Stimulated activated CD8-positive, alpha-beta memory T cell treated with anti-CD3 and anti-CD28 coated beads, Interleukin-15, amount 100 ng/mL, for 1 hour (primary cell): ENCODE results near the gene KBTBD2.
A peak's percentile ranks its signal among the peaks of the same experiment; 100 is the strongest.
"Not testable (repeated sequence)": the region's sequence is repeated elsewhere in the genome, so short reads cannot be mapped to it uniquely, and the experiment has no call there.

Source experiments
- DNase-seq: peaks from one replicate; pipeline ENCODE4 v3.0.0-alpha.2; 2020; ENCODE audit warnings: low read depth

KBTBD2 gene

GRCh38 chr7:32891043-32891799 is at the start of gene KBTBD2:
Gene KBTBD2 (minus strand): TSS chr7:32891760. CDS start chr7:32879604, 12,156 bp downstream.
- DNase-seq = peak; percentile 44

DNA sequence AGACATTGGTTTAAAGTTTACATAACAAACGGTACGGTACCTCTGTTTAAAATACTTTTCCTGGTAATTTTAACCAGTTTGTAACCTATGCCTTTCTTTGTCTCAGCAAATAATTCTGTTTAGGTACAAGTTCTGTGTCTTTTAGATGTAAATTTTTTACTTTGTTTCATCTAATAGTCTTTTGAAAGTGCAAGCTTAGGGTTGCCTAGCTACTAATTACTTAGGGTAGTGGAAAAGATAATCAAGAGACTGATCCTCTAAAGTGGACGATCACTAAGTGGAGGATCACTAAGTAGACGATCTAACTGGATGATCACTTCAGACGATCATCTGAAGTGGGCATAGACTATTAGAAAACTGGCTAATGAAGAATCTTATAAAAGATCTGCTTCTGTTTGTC is 49.6 kb upstream of the KBTBD2 start:
- no peak for DNase-seq

GRCh38 chr7:32937344-32938174 is 46.0 kb upstream of the KBTBD2 start:
- no peak for DNase-seq

- no peak for DNase-seq
These were observed 45.1 kb upstream of the KBTBD2 start for GRCh38 chr7:32936689-32937088.

- DNase-seq = no peak
These were observed 44.0 kb upstream of the KBTBD2 start for GRCh38 chr7:32935558-32935957.

DNA sequence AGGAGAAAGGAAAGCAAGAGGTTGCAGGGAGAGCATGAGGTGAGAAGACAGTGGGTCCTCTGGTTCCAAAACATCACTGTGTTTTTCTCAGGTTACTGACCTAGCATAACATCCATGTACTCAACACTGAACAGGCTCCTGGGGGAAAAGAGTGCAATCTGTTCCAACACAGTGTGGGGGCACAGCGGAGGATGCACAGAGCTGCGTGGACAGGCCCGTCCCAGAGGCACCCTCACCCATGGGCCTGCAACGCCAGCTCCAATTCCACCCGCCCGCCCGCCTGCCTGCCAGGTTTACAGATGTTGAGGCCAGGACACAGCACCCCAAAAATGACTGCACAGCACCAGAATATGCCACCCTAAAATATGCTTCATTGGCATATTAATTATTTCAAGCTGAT is 38.8 kb upstream of the KBTBD2 start:
- no peak for DNase-seq

- DNase-seq = no peak
These were observed 38.0 kb upstream of the KBTBD2 start for GRCh38 chr7:32929430-32930143.

DNA sequence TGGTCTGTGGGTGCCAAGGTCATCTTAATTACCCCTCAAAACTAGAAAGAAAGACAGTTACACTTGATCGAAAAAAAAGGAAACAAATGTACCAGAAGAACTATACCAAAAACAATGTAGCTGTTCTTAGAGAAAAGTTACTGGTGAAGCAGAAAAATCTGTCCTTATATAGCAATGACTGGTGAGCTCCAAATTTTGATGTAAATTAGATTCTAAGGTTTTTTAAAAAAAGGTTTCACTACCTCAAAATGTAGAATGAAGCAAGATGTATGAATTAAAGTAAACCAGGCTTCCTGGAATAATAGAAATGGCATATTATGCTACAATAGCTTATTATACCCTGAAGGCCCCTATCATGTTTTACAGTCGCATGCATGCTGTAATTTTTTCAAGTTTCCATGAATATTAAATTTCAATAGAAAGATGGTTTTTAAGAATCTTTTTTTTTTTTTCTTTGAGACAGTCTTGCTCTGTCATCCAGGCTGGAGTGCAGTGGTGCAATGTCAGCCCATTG is 37.3 kb upstream of the KBTBD2 start:
- no peak for DNase-seq

- no peak for DNase-seq
These were observed 30.3 kb upstream of the KBTBD2 start for GRCh38 chr7:32921896-32922295.

GRCh38 chr7:32916994-32917393 is 25.4 kb upstream of the KBTBD2 start:
- DNase-seq = not testable (repeated sequence)

GRCh38 chr7:32916006-32916405 is 24.4 kb upstream of the KBTBD2 start:
- DNase-seq = no peak

GRCh38 chr7:32915041-32915536 is 23.5 kb upstream of the KBTBD2 start:
- no peak for DNase-seq

GRCh38 chr7:32914184-32914583 is 22.6 kb upstream of the KBTBD2 start:
- DNase-seq = no peak

- DNase-seq = no peak
These were observed 18.6 kb upstream of the KBTBD2 start for GRCh38 chr7:32910195-32910594.

DNA sequence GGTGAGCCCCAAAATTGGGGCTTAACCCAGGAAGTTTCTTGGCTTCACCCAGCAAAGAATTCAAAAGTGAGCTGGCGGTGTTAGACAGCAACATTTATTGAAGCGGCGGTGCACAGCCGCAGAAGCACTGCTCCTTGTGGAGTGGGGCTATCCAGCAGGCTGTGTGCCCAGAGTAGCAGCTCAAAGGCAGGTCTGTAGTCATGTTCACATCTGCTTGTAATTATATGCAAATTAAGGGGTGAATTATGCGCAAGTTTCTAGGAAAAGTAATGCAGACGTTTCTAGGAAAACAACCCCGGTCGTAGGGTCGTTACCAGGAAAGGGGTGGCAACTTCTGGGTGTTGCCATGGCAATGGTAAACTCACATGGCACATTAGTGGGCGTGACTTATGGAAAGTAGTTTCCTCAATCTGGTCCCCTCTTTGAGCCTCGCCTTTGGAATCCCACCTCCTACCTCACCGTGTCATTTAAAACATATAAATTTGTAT is 13.7 kb upstream of the KBTBD2 start:
- DNase-seq = peak; percentile 52

DNA sequence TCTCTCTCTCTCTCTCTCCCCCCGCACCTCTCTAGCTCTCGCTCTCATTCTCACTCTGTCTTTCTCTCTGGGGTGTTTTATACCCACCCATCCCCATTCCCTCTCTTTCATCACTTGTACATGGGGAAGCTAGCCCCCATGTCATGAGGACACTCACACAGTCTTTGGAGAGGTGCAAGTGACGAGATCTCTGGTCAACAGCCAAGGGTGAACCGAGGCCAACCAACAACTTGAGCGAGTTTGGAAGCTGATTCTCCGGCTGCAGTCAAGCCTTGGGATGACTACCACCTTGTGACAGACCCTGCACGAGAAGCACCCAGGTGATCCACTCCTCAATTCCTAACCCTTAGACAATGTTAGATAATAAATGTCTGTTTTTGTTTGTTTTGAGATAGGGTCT is 10.1 kb upstream of the KBTBD2 start:
- DNase-seq = no peak

DNA sequence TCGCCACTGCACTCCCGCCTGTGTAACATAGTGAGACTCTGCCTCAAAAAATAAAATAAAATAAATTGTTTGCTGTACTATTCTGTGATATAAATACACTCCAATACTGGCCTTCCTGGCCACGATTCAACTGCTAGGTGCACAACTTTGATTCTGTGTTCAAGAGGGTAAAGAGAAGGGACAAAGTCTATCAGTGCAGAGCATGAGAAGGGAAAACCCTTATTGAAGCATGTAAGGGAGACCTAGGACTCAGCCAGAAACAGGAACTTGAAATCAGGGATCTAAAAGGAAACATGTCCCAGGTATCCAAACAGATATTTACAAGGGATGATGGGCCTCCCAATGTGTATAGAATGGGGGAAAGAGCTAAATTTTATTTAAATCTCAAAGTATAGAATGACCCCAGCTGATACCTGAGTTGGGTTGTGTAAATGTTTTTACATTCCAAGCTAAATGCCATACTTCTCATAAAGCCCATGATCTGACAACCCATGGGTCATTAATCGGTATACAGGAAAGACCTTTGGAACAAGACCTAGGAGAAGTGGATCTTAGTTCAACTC is 9.0 kb upstream of the KBTBD2 start:
- DNase-seq = no peak

DNA sequence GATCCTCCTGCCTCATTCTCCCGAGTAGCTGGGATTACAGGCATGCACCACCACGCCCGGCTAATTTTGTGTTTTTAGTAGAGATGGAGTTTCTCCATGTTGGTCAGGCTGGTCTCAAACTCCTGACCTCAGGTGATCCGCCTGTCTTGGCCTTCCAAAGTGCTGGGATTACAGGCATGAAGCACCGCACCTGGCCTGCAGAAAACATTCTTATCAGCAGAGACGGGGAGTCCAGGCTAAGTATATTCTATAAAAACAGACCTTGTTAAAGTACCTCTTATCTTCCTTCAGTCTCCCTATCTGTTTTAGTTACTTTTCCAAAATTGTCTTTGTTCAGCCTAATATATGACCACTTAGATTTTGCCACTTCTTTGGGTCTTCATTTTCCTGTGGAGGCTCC is 5.8 kb upstream of the KBTBD2 start:
- not testable (repeated sequence) for DNase-seq

GRCh38 chr7:32896564-32897347 is 5.2 kb upstream of the KBTBD2 start:
- no peak for DNase-seq

DNA sequence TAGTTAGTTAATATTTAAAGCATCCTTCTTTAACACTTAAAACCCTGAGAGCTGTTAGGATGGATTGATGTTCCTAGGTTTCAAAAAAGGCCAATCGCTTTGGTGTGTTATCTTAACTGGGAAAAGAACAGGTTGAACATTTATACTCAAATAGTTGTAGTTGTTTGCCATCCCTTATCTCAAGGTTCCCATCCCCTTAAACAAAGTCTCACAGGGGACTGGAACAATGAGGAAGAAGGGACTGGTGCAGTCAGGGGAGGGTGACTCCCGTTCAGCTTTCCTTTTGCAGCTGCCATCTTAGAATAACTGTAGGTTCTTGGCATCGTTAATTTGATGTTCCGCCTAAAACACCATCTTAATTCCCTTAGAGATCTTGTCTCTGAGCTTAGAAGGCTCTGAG is 2.6 kb upstream of the KBTBD2 start:
- no peak for DNase-seq

DNA sequence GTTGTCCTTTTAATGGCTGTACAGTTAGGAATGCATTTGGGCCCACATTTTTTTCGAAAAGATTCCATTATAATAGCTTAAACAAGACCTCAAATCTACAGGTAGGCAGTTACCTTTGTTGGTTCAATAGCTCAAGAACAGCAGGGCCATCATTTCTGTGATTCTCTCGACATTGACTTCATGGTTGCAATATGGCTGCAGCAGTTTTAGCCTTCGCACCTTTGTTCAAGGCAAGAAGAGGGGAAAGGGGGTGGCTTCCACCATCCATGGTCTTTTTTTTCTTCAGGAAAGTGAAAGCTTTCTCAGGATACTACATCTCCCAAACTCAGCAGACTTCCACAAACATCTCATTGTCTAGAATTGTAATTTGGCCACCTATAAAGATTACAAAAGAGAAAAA is 2.2 kb upstream of the KBTBD2 start:
- DNase-seq = no peak
